ENCODE measurements around the gene PIN4. TPM values are rescaled to one million over a fixed set of nuclear protein-coding genes. Genes with fewer than 3 reads are reported as not detected.
A peak's percentile ranks its signal among the peaks of the same experiment; 100 is the strongest.

Gene PIN4
- total RNA-seq, 5 donors from 2014 or later (not counting 1 experiment from before 2014, with no cell fraction given): 4.1 to 9.8 (median 7.1) TPM

GRCh38 chrX:72180539-72180938 is 1.0 kb upstream of the PIN4 start:
- H3K36me3 Mint-ChIP-seq: peaks cover 4% of the 10 kb centered on the region
- WGBS (ENCODE audit: insufficient coverage): no CpG with 5 or more reads among the region's 1 CpG
- Histone ChIP-seq H3K27me3 (replicated peaks in 1 of 2; ENCODE audit: control insufficient read depth in 2 of 2, extremely low read depth in 1 of 2, insufficient read depth in 2 of 2, low read length in 1 of 2) (no peaks in the 10 kb centered on the region), H3K36me3 (ENCODE audit: control insufficient read depth in 2 of 2, extremely low read depth in 1 of 2, insufficient read depth in 1 of 2, low read length in 1 of 2) (no peaks in the 10 kb centered on the region), H3K4me3 (ENCODE audit: control insufficient read depth in 1 of 2, extremely low read depth in 1 of 2, low read length in 1 of 2) (peak overlapping the region; percentile 75 to 84), H3K4me1 (ENCODE audit: control insufficient read depth in 1 of 2, extremely low read depth in 1 of 2, insufficient read depth in 2 of 2, low read length in 2 of 2) (peaks cover 4 to 14% of the 10 kb centered on the region in 2 experiments), H3K27ac (ENCODE audit: low read length) (peak overlapping the region; percentile 58), H3K9me3 (no peaks in the 10 kb centered on the region)
- POLR2A ChIA-PET: interaction anchor here (0.6 to 1.4 kb wide), 2 partner anchors 96 to 97 kb away, joined by 3 to 5 read pairs; partner anchors contain the start of gene RPS4X (in 2 of the 2)
- H3K4me1 Mint-ChIP-seq: peaks cover 6 to 17% (median 9%) of the 10 kb centered on the region in 3 donors
- H3K27ac Mint-ChIP-seq: no peak overlapping the region
- CTCF ChIA-PET: interaction anchor here in 1 of 2 donors (1.0 to 1.4 kb wide), 3 partner anchors 54 to 97 kb away, joined by 4 to 5 read pairs (median 4); partner anchors contain the start of gene RPS4X
- peaks cover 0 to 7% of the 10 kb centered on the region in 2 donors for H3K27me3 Mint-ChIP-seq
- no peak for ATAC-seq (replicated peaks in 1 of 4)
- H3K4me3 Mint-ChIP-seq: no peak overlapping the region
- H3K9me3 Mint-ChIP-seq: no peaks in the 10 kb centered on the region
- DNase-seq: no peak

GRCh38 chrX:72182924-72183323 is 1.4 kb downstream of the PIN4 start:
- ChIA-PET POLR2A (no interaction called here), CTCF (no interaction called here)
- no peak for ATAC-seq (replicated peaks in 1 of 4)
- Histone ChIP-seq H3K4me3 (ENCODE audit: control insufficient read depth in 1 of 2, extremely low read depth in 1 of 2, low read length in 1 of 2) (no peak overlapping the region), H3K27me3 (replicated peaks in 1 of 2; ENCODE audit: control insufficient read depth in 2 of 2, extremely low read depth in 1 of 2, insufficient read depth in 2 of 2, low read length in 1 of 2) (no peaks in the 10 kb centered on the region), H3K9me3 (no peaks in the 10 kb centered on the region), H3K36me3 (ENCODE audit: control insufficient read depth in 2 of 2, extremely low read depth in 1 of 2, insufficient read depth in 1 of 2, low read length in 1 of 2) (peaks cover 0 to 5% of the 10 kb centered on the region in 2 donors), H3K27ac (ENCODE audit: low read length) (no peak overlapping the region), H3K4me1 (ENCODE audit: control insufficient read depth in 1 of 2, extremely low read depth in 1 of 2, insufficient read depth in 2 of 2, low read length in 2 of 2) (peaks cover 4 to 14% of the 10 kb centered on the region in 2 experiments)
- 86% methylated on average over 1 of the region's 2 CpGs for WGBS (ENCODE audit: insufficient coverage)
- peaks cover 8 to 21% (median 10%) of the 10 kb centered on the region in 3 donors for H3K4me1 Mint-ChIP-seq
- no peak overlapping the region for H3K27ac Mint-ChIP-seq
- H3K4me3 Mint-ChIP-seq: no peak overlapping the region
- H3K27me3 Mint-ChIP-seq: peaks cover 0 to 7% of the 10 kb centered on the region in 2 donors
- peaks cover 7% of the 10 kb centered on the region for H3K36me3 Mint-ChIP-seq
- H3K9me3 Mint-ChIP-seq: no peaks in the 10 kb centered on the region
- DNase-seq: no peak

DNA sequence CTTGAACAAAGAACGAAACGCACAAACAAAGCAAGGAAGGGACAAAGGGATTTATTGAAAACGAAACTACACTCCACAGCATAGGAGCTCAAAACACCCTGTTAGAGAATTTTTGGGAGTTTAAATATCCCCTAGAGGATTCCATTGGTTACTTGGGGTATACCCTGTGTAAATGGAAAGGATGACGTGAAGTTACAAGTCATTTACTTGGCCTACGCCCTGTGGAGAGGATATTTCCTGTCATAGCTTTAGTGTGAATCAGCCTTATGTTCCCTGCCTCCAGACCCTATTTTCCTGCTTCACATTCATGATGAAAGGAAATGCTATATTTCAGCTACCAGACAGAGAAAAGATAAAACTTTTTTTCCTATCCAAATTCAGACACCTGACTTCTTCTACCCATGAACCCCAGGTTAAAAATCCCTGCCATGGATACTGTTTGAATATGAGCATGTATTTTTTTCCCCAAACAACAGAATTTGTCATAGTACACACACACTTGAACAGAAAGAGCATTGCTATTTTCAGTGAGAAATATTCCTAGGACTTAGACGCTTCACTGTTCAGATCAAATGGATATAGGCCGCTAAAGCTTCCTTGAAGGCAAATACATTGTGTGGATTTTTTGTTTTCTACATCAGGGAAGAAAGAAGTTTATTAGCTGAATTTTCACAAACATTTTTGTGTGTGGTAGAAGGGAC is 20.4 kb downstream of the PIN4 start:
- ATAC-seq (replicated peaks in 1 of 4): no peak
- no CpG with 5 or more reads among the region's 7 CpGs for WGBS (ENCODE audit: insufficient coverage)
- Histone ChIP-seq H3K36me3 (ENCODE audit: control insufficient read depth in 2 of 2, extremely low read depth in 1 of 2, insufficient read depth in 1 of 2, low read length in 1 of 2) (peaks cover 0 to 21% of the 10 kb centered on the region in 2 donors), H3K4me1 (ENCODE audit: control insufficient read depth in 1 of 2, extremely low read depth in 1 of 2, insufficient read depth in 2 of 2, low read length in 2 of 2) (no peaks in the 10 kb centered on the region), H3K27me3 (replicated peaks in 1 of 2; ENCODE audit: control insufficient read depth in 2 of 2, extremely low read depth in 1 of 2, insufficient read depth in 2 of 2, low read length in 1 of 2) (no peaks in the 10 kb centered on the region), H3K27ac (ENCODE audit: low read length) (no peak overlapping the region), H3K9me3 (no peaks in the 10 kb centered on the region), H3K4me3 (ENCODE audit: control insufficient read depth in 1 of 2, extremely low read depth in 1 of 2, low read length in 1 of 2) (no peak overlapping the region)
- ChIA-PET CTCF (no interaction called here), POLR2A (interaction anchor here in 1 of 2 donors (0.6 kb wide), 2 partner anchors 1171 to 1794 kb away, joined by 3 to 4 read pairs; no protein-coding TSS in a partner anchor)
- no peak for DNase-seq
- H3K27me3 Mint-ChIP-seq: no peaks in the 10 kb centered on the region
- no peak overlapping the region for H3K4me3 Mint-ChIP-seq
- H3K36me3 Mint-ChIP-seq: peaks cover 23% of the 10 kb centered on the region
- no peak overlapping the region for H3K27ac Mint-ChIP-seq
- H3K9me3 Mint-ChIP-seq: no peaks in the 10 kb centered on the region
- no peaks in the 10 kb centered on the region for H3K4me1 Mint-ChIP-seq

- no peak overlapping the region for H3K27ac Mint-ChIP-seq
- H3K4me1 Mint-ChIP-seq: no peaks in the 10 kb centered on the region
- no peaks in the 10 kb centered on the region for H3K27me3 Mint-ChIP-seq
- ChIA-PET CTCF (no interaction called here), POLR2A (interaction anchor here in 1 of 2 donors (0.6 kb wide), 1 partner anchor 1172 kb away, joined by 3 read pairs; no protein-coding TSS in a partner anchor)
- DNase-seq (no peak), ATAC-seq (replicated peaks in 1 of 4) (no peak)
- Histone ChIP-seq H3K9me3 (no peaks in the 10 kb centered on the region), H3K27ac (ENCODE audit: low read length) (no peak overlapping the region), H3K36me3 (ENCODE audit: control insufficient read depth in 2 of 2, extremely low read depth in 1 of 2, insufficient read depth in 1 of 2, low read length in 1 of 2) (peaks cover 0 to 13% of the 10 kb centered on the region in 2 donors), H3K4me1 (ENCODE audit: control insufficient read depth in 1 of 2, extremely low read depth in 1 of 2, insufficient read depth in 2 of 2, low read length in 2 of 2) (no peaks in the 10 kb centered on the region), H3K4me3 (ENCODE audit: control insufficient read depth in 1 of 2, extremely low read depth in 1 of 2, low read length in 1 of 2) (no peak overlapping the region), H3K27me3 (replicated peaks in 1 of 2; ENCODE audit: control insufficient read depth in 2 of 2, extremely low read depth in 1 of 2, insufficient read depth in 2 of 2, low read length in 1 of 2) (no peaks in the 10 kb centered on the region)
- WGBS (ENCODE audit: insufficient coverage): no CpG with 5 or more reads among the region's 4 CpGs
- H3K36me3 Mint-ChIP-seq: peaks cover 28% of the 10 kb centered on the region
- H3K9me3 Mint-ChIP-seq: no peaks in the 10 kb centered on the region
- no peak overlapping the region for H3K4me3 Mint-ChIP-seq
Measured at GRCh38 chrX:72202792-72203401, 21.3 kb downstream of the PIN4 start.

DNA sequence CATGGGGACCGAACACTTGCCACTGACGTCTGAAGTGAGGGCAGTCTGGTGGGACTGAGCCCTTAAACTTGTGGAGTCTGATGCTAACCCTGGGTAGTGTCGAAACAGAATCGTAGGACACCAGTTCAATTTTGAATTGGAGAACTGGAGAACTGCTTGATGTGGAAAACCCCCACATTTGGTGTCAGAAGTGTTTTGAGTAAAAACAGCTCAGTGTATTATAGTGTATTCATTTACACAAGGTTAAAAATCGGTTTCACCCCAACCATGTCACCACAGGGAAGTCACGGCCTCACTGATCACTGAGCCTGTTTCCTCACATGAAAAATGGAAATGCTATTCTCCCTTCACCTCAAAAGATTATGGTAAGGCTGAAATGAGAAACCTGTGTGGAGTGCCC is 21.9 kb downstream of the PIN4 start:
- no peaks in the 10 kb centered on the region for H3K27me3 ChIP-seq (replicated peaks in 1 of 2; ENCODE audit: control insufficient read depth in 2 of 2, extremely low read depth in 1 of 2, insufficient read depth in 2 of 2, low read length in 1 of 2)
- H3K4me1 ChIP-seq (ENCODE audit: control insufficient read depth in 1 of 2, extremely low read depth in 1 of 2, insufficient read depth in 2 of 2, low read length in 2 of 2): no peaks in the 10 kb centered on the region
- peaks cover 0 to 9% of the 10 kb centered on the region in 2 donors for H3K36me3 ChIP-seq (ENCODE audit: control insufficient read depth in 2 of 2, extremely low read depth in 1 of 2, insufficient read depth in 1 of 2, low read length in 1 of 2)
- Mint-ChIP-seq H3K36me3 (peaks cover 25% of the 10 kb centered on the region), H3K27me3 (no peaks in the 10 kb centered on the region), H3K27ac (no peak overlapping the region), H3K4me3 (no peak overlapping the region), H3K9me3 (no peaks in the 10 kb centered on the region), H3K4me1 (no peaks in the 10 kb centered on the region)
- H3K4me3 ChIP-seq (ENCODE audit: control insufficient read depth in 1 of 2, extremely low read depth in 1 of 2, low read length in 1 of 2): no peak overlapping the region
- POLR2A ChIA-PET: no interaction called here
- no peaks in the 10 kb centered on the region for H3K9me3 ChIP-seq
- ATAC-seq (replicated peaks in 1 of 4) (no peak), DNase-seq (no peak)
- CTCF ChIA-PET: no interaction called here
- H3K27ac ChIP-seq (ENCODE audit: low read length): no peak overlapping the region
- 80% methylated on average over 1 of the region's 6 CpGs for WGBS (ENCODE audit: insufficient coverage)

DNA sequence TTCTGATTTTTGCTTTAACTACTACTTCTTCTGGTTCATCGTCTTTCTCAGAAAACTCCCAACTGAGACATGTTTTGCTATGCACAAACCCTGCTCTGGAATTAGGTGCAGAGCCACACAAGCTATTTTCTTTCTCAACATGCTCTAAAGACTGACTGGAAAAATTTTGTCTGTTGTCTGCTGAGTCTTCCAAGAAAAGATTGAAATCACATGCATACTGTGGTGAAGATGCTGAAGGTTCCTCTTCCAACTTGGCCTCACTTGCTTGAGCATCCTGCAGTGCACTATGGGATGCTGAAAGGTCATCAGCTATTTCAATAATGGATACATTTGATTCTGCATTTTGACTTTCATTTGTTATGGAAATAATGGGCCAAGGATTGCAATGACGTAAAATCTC is 24.1 kb downstream of the PIN4 start:
- WGBS (ENCODE audit: insufficient coverage): no CpG with 5 or more reads among the region's 2 CpGs
- no peak for DNase-seq
- H3K9me3 Mint-ChIP-seq: no peaks in the 10 kb centered on the region
- H3K27me3 Mint-ChIP-seq: no peaks in the 10 kb centered on the region
- CTCF ChIA-PET: no interaction called here
- no peaks in the 10 kb centered on the region for H3K9me3 ChIP-seq
- H3K4me1 Mint-ChIP-seq: no peaks in the 10 kb centered on the region
- H3K27me3 ChIP-seq (replicated peaks in 1 of 2; ENCODE audit: control insufficient read depth in 2 of 2, extremely low read depth in 1 of 2, insufficient read depth in 2 of 2, low read length in 1 of 2): no peaks in the 10 kb centered on the region
- ATAC-seq (replicated peaks in 1 of 4): no peak
- no peak overlapping the region for H3K4me3 Mint-ChIP-seq
- no peak overlapping the region for H3K27ac ChIP-seq (ENCODE audit: low read length)
- POLR2A ChIA-PET: no interaction called here
- no peak overlapping the region for H3K4me3 ChIP-seq (ENCODE audit: control insufficient read depth in 1 of 2, extremely low read depth in 1 of 2, low read length in 1 of 2)
- no peaks in the 10 kb centered on the region for H3K4me1 ChIP-seq (ENCODE audit: control insufficient read depth in 1 of 2, extremely low read depth in 1 of 2, insufficient read depth in 2 of 2, low read length in 2 of 2)
- H3K36me3 Mint-ChIP-seq: peaks cover 34% of the 10 kb centered on the region
- H3K36me3 ChIP-seq (ENCODE audit: control insufficient read depth in 2 of 2, extremely low read depth in 1 of 2, insufficient read depth in 1 of 2, low read length in 1 of 2): peaks cover 0 to 6% of the 10 kb centered on the region in 2 donors
- H3K27ac Mint-ChIP-seq: no peak overlapping the region
